ENCODE results near the gene OR3A2. TPM values are rescaled to one million over a fixed set of nuclear protein-coding genes. Genes with fewer than 3 reads are reported as not detected.
"Not testable (repeated sequence)": the region's sequence is repeated elsewhere in the genome, so short reads cannot be mapped to it uniquely, and the experiment has no call there.

OR3A2 gene
- total RNA-seq = 1.6 TPM

- H3K4me3 ChIP-seq (ENCODE audit: low read length in 3 of 3) = no peak within 1 kb of the TSS
- H3K9ac ChIP-seq (ENCODE audit: low read depth in 1 of 3, low read length in 3 of 3) = no peak within 1 kb of the TSS
- H3K27me3 ChIP-seq (ENCODE audit: control insufficient read depth in 3 of 3, insufficient read depth in 3 of 3, low read length in 3 of 3) = peaks cover 13 to 18% (median 16%) of the 10 kb centered on the region in 3 donors
- H3K4me1 ChIP-seq (ENCODE audit: control insufficient read depth in 3 of 3, insufficient read depth in 3 of 3, low read length in 3 of 3) = no peaks in the 10 kb centered on the region
- H3K36me3 ChIP-seq (ENCODE audit: control insufficient read depth in 3 of 3, insufficient read depth in 3 of 3, low read length in 3 of 3) = no peaks in the 10 kb centered on the region
- H3K9me3 ChIP-seq (ENCODE audit: control insufficient read depth in 3 of 3, low read length in 3 of 3) = no peaks in the 10 kb centered on the region
- no peak within 1 kb of the TSS for H3K27ac ChIP-seq (ENCODE audit: low read depth, low read length)
Measured at GRCh38 chr17:3385869-3386816, at the start of gene OR3A2. TSS of gene OR3A2 (minus strand) at chr17:3386308.

GRCh38 chr17:3433741-3434140, 47.6 kb upstream of the OR3A2 start, which contains the start of gene OR1E2:
TSS of gene OR1E2 (minus strand) at chr17:3433841. CDS start at chr17:3433841, 0 bp downstream.
- Histone ChIP-seq H3K27ac (ENCODE audit: low read depth, low read length) (no peak within 1 kb of the TSS), H3K4me1 (ENCODE audit: control insufficient read depth in 3 of 3, insufficient read depth in 3 of 3, low read length in 3 of 3) (no peaks in the 10 kb centered on the region), H3K36me3 (ENCODE audit: control insufficient read depth in 3 of 3, insufficient read depth in 3 of 3, low read length in 3 of 3) (no peaks in the 10 kb centered on the region), H3K9me3 (ENCODE audit: control insufficient read depth in 3 of 3, low read length in 3 of 3) (peaks cover 0 to 2% (median 0%) of the 10 kb centered on the region in 3 donors), H3K27me3 (ENCODE audit: control insufficient read depth in 3 of 3, insufficient read depth in 3 of 3, low read length in 3 of 3) (no peaks in the 10 kb centered on the region), H3K4me3 (ENCODE audit: low read length in 3 of 3) (no peak within 1 kb of the TSS), H3K9ac (ENCODE audit: low read depth in 1 of 3, low read length in 3 of 3) (no peak within 1 kb of the TSS)

GRCh38 chr17:3433215-3433614, 47.1 kb upstream of the OR3A2 start:
- H3K9ac ChIP-seq (ENCODE audit: low read depth in 1 of 3, low read length in 3 of 3); H3K27ac ChIP-seq (ENCODE audit: low read depth, low read length); H3K4me1 ChIP-seq (ENCODE audit: control insufficient read depth in 3 of 3, insufficient read depth in 3 of 3, low read length in 3 of 3); H3K36me3 ChIP-seq (ENCODE audit: control insufficient read depth in 3 of 3, insufficient read depth in 3 of 3, low read length in 3 of 3); H3K9me3 ChIP-seq (ENCODE audit: control insufficient read depth in 3 of 3, low read length in 3 of 3); H3K27me3 ChIP-seq (ENCODE audit: control insufficient read depth in 3 of 3, insufficient read depth in 3 of 3, low read length in 3 of 3); H3K4me3 ChIP-seq (ENCODE audit: low read length in 3 of 3): not testable (repeated sequence)

- H3K27ac ChIP-seq (ENCODE audit: low read depth, low read length) = no peak overlapping the region
Measured at GRCh38 chr17:3418222-3418621, 32.1 kb upstream of the OR3A2 start.

GRCh38 chr17:3415610-3416009, 29.5 kb upstream of the OR3A2 start:
- Histone ChIP-seq H3K9ac (ENCODE audit: low read depth in 1 of 3, low read length in 3 of 3) (no peak overlapping the region), H3K27me3 (ENCODE audit: control insufficient read depth in 3 of 3, insufficient read depth in 3 of 3, low read length in 3 of 3) (no peaks in the 10 kb centered on the region), H3K9me3 (ENCODE audit: control insufficient read depth in 3 of 3, low read length in 3 of 3) (no peaks in the 10 kb centered on the region), H3K4me3 (ENCODE audit: low read length in 3 of 3) (no peak overlapping the region), H3K27ac (ENCODE audit: low read depth, low read length) (no peak overlapping the region), H3K4me1 (ENCODE audit: control insufficient read depth in 3 of 3, insufficient read depth in 3 of 3, low read length in 3 of 3) (no peaks in the 10 kb centered on the region), H3K36me3 (ENCODE audit: control insufficient read depth in 3 of 3, insufficient read depth in 3 of 3, low read length in 3 of 3) (no peaks in the 10 kb centered on the region)

More at GRCh38 chr17:3418222-3418621, 32.1 kb upstream of the OR3A2 start:
- H3K9me3 ChIP-seq (ENCODE audit: control insufficient read depth in 3 of 3, low read length in 3 of 3) = no peaks in the 10 kb centered on the region
- H3K9ac ChIP-seq (ENCODE audit: low read depth in 1 of 3, low read length in 3 of 3) = no peak overlapping the region
- H3K4me3 ChIP-seq (ENCODE audit: low read length in 3 of 3) = no peak overlapping the region
- no peaks in the 10 kb centered on the region for H3K27me3 ChIP-seq (ENCODE audit: control insufficient read depth in 3 of 3, insufficient read depth in 3 of 3, low read length in 3 of 3)
- H3K4me1 ChIP-seq (ENCODE audit: control insufficient read depth in 3 of 3, insufficient read depth in 3 of 3, low read length in 3 of 3) = no peaks in the 10 kb centered on the region
- H3K36me3 ChIP-seq (ENCODE audit: control insufficient read depth in 3 of 3, insufficient read depth in 3 of 3, low read length in 3 of 3) = no peaks in the 10 kb centered on the region

GRCh38 chr17:3412216-3412615, 26.1 kb upstream of the OR3A2 start:
- H3K9me3 ChIP-seq (ENCODE audit: control insufficient read depth in 3 of 3, low read length in 3 of 3); H3K4me3 ChIP-seq (ENCODE audit: low read length in 3 of 3); H3K27ac ChIP-seq (ENCODE audit: low read depth, low read length); H3K4me1 ChIP-seq (ENCODE audit: control insufficient read depth in 3 of 3, insufficient read depth in 3 of 3, low read length in 3 of 3); H3K36me3 ChIP-seq (ENCODE audit: control insufficient read depth in 3 of 3, insufficient read depth in 3 of 3, low read length in 3 of 3); H3K27me3 ChIP-seq (ENCODE audit: control insufficient read depth in 3 of 3, insufficient read depth in 3 of 3, low read length in 3 of 3); H3K9ac ChIP-seq (ENCODE audit: low read depth in 1 of 3, low read length in 3 of 3): not testable (repeated sequence)

GRCh38 chr17:3411070-3411469, 25.0 kb upstream of the OR3A2 start, which contains the start of gene OR3A3:
TSS of gene OR3A3 (plus strand) at chr17:3411370.
- H3K36me3 ChIP-seq (ENCODE audit: control insufficient read depth in 3 of 3, insufficient read depth in 3 of 3, low read length in 3 of 3) = no peaks in the 10 kb centered on the region
- H3K9me3 ChIP-seq (ENCODE audit: control insufficient read depth in 3 of 3, low read length in 3 of 3) = peaks cover 0 to 2% (median 0%) of the 10 kb centered on the region in 3 donors
- H3K9ac ChIP-seq (ENCODE audit: low read depth in 1 of 3, low read length in 3 of 3) = no peak within 1 kb of the TSS
- H3K4me3 ChIP-seq (ENCODE audit: low read length in 3 of 3) = no peak within 1 kb of the TSS
- H3K4me1 ChIP-seq (ENCODE audit: control insufficient read depth in 3 of 3, insufficient read depth in 3 of 3, low read length in 3 of 3) = no peaks in the 10 kb centered on the region
- H3K27ac ChIP-seq (ENCODE audit: low read depth, low read length) = no peak within 1 kb of the TSS
- H3K27me3 ChIP-seq (ENCODE audit: control insufficient read depth in 3 of 3, insufficient read depth in 3 of 3, low read length in 3 of 3) = no peaks in the 10 kb centered on the region

GRCh38 chr17:3403856-3404255, 17.7 kb upstream of the OR3A2 start:
- not testable (repeated sequence) for H3K27me3 ChIP-seq (ENCODE audit: control insufficient read depth in 3 of 3, insufficient read depth in 3 of 3, low read length in 3 of 3); H3K4me3 ChIP-seq (ENCODE audit: low read length in 3 of 3); H3K27ac ChIP-seq (ENCODE audit: low read depth, low read length)

GRCh38 chr17:3401786-3402185, 15.7 kb upstream of the OR3A2 start:
- H3K36me3 ChIP-seq (ENCODE audit: control insufficient read depth in 3 of 3, insufficient read depth in 3 of 3, low read length in 3 of 3) = no peaks in the 10 kb centered on the region
- H3K9me3 ChIP-seq (ENCODE audit: control insufficient read depth in 3 of 3, low read length in 3 of 3) = no peaks in the 10 kb centered on the region
- no peak overlapping the region for H3K27ac ChIP-seq (ENCODE audit: low read depth, low read length)
- H3K4me1 ChIP-seq (ENCODE audit: control insufficient read depth in 3 of 3, insufficient read depth in 3 of 3, low read length in 3 of 3) = no peaks in the 10 kb centered on the region
- H3K4me3 ChIP-seq (ENCODE audit: low read length in 3 of 3) = no peak overlapping the region
- H3K9ac ChIP-seq (ENCODE audit: low read depth in 1 of 3, low read length in 3 of 3) = no peak overlapping the region
- no peaks in the 10 kb centered on the region for H3K27me3 ChIP-seq (ENCODE audit: control insufficient read depth in 3 of 3, insufficient read depth in 3 of 3, low read length in 3 of 3)

More at GRCh38 chr17:3403856-3404255, 17.7 kb upstream of the OR3A2 start:
- not testable (repeated sequence) for H3K36me3 ChIP-seq (ENCODE audit: control insufficient read depth in 3 of 3, insufficient read depth in 3 of 3, low read length in 3 of 3); H3K9me3 ChIP-seq (ENCODE audit: control insufficient read depth in 3 of 3, low read length in 3 of 3); H3K9ac ChIP-seq (ENCODE audit: low read depth in 1 of 3, low read length in 3 of 3); H3K4me1 ChIP-seq (ENCODE audit: control insufficient read depth in 3 of 3, insufficient read depth in 3 of 3, low read length in 3 of 3)

GRCh38 chr17:3400055-3400454, 13.9 kb upstream of the OR3A2 start:
- no peaks in the 10 kb centered on the region for H3K27me3 ChIP-seq (ENCODE audit: control insufficient read depth in 3 of 3, insufficient read depth in 3 of 3, low read length in 3 of 3)
- H3K9ac ChIP-seq (ENCODE audit: low read depth in 1 of 3, low read length in 3 of 3) = no peak overlapping the region
- no peak overlapping the region for H3K27ac ChIP-seq (ENCODE audit: low read depth, low read length)
- H3K4me1 ChIP-seq (ENCODE audit: control insufficient read depth in 3 of 3, insufficient read depth in 3 of 3, low read length in 3 of 3) = no peaks in the 10 kb centered on the region
- no peaks in the 10 kb centered on the region for H3K9me3 ChIP-seq (ENCODE audit: control insufficient read depth in 3 of 3, low read length in 3 of 3)
- no peak overlapping the region for H3K4me3 ChIP-seq (ENCODE audit: low read length in 3 of 3)
- H3K36me3 ChIP-seq (ENCODE audit: control insufficient read depth in 3 of 3, insufficient read depth in 3 of 3, low read length in 3 of 3) = no peaks in the 10 kb centered on the region

Data from skeletal muscle tissue (tissue), 4 donors.